ENCODE data around the gene ROS1.
"Not testable (repeated sequence)": the region's sequence is repeated elsewhere in the genome, so short reads cannot be mapped to it uniquely, and the experiment has no call there.

ROS1 gene

GRCh38 chr6:117425431-117426153 is at the start of gene ROS1:
Gene ROS1, minus strand, starts transcription at chr6:117425942. Its CDS starts 286 bp downstream, at chr6:117425656.
- DNase-seq: no peak

GRCh38 chr6:117473401-117473800 is 47.7 kb upstream of the ROS1 start:
- no peak for DNase-seq

GRCh38 chr6:117472667-117473066 is 46.9 kb upstream of the ROS1 start:
- DNase-seq: no peak

- DNase-seq: no peak
Observed at GRCh38 chr6:117469791-117470190, 44.0 kb upstream of the ROS1 start.

- no peak for DNase-seq
Observed at GRCh38 chr6:117469356-117469755, 43.6 kb upstream of the ROS1 start.

GRCh38 chr6:117468527-117468926 is 42.8 kb upstream of the ROS1 start:
- not testable (repeated sequence) for DNase-seq

GRCh38 chr6:117467876-117468275 is 42.1 kb upstream of the ROS1 start:
- no peak for DNase-seq

GRCh38 chr6:117465691-117466090 is 39.9 kb upstream of the ROS1 start:
- no peak for DNase-seq

GRCh38 chr6:117464700-117465099 is 39.0 kb upstream of the ROS1 start:
- DNase-seq: no peak

GRCh38 chr6:117463762-117464665 is 38.3 kb upstream of the ROS1 start:
- no peak for DNase-seq

GRCh38 chr6:117459204-117459944 is 33.6 kb upstream of the ROS1 start:
- DNase-seq: no peak

GRCh38 chr6:117456998-117457397 is 31.3 kb upstream of the ROS1 start:
- DNase-seq: no peak

GRCh38 chr6:117456250-117456649 is 30.5 kb upstream of the ROS1 start:
- no peak for DNase-seq

- no peak for DNase-seq
Observed at GRCh38 chr6:117451671-117452070, 25.9 kb upstream of the ROS1 start.

GRCh38 chr6:117449549-117450439 is 24.1 kb upstream of the ROS1 start:
- peak; percentile 31 for DNase-seq

GRCh38 chr6:117448732-117449485 is 23.2 kb upstream of the ROS1 start:
- DNase-seq: no peak

- DNase-seq: peak; percentile 44
Observed at GRCh38 chr6:117448011-117448410, 22.3 kb upstream of the ROS1 start.

GRCh38 chr6:117446861-117447260 is 21.1 kb upstream of the ROS1 start:
- DNase-seq: no peak

GRCh38 chr6:117444600-117444999 is 18.9 kb upstream of the ROS1 start:
- no peak for DNase-seq

- not testable (repeated sequence) for DNase-seq
Observed at GRCh38 chr6:117442313-117442712, 16.6 kb upstream of the ROS1 start.

GRCh38 chr6:117441824-117442264 is 16.1 kb upstream of the ROS1 start:
- no peak for DNase-seq
